CD4-positive, alpha-beta T cell treated with Interleukin-4 for 1 hour (primary cell): ENCODE results near the gene GNPTG.
A peak's percentile ranks its signal among the peaks of the same experiment; 100 is the strongest.
"Not testable (repeated sequence)": the region's sequence is repeated elsewhere in the genome, so short reads cannot be mapped to it uniquely, and the experiment has no call there.

ENCODE experiments used
- DNase-seq, 2 donors: peaks; one replicate each; pipeline ENCODE4 v3.0.0-alpha.2; 2020 to 2022

The GNPTG gene

GRCh38 chr16:1320097-1320496 is 31.6 kb upstream of the GNPTG start:
- no peak for DNase-seq

- DNase-seq = no peak
Observed at GRCh38 chr16:1320658-1321240, 31.0 kb upstream of the GNPTG start.

DNA sequence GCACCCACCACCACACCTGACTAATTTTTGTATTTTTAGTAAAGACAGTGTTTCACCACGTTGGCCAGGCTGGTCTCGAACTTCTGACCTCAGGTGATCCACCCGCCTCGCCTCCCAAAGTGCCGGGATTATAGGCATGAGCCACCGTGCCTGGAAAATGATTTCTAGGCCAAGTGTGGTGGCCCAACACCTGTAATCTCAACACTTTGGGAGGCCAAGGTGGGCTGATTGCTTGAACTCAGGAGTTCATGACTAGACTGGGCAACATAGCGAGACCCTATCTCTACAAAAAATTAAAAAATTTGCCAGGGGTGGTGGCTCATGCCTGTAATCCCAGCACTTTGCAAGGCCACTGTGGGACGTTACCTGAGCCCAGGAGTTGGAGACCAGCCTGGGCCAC is 29.3 kb upstream of the GNPTG start:
- no peak for DNase-seq

DNA sequence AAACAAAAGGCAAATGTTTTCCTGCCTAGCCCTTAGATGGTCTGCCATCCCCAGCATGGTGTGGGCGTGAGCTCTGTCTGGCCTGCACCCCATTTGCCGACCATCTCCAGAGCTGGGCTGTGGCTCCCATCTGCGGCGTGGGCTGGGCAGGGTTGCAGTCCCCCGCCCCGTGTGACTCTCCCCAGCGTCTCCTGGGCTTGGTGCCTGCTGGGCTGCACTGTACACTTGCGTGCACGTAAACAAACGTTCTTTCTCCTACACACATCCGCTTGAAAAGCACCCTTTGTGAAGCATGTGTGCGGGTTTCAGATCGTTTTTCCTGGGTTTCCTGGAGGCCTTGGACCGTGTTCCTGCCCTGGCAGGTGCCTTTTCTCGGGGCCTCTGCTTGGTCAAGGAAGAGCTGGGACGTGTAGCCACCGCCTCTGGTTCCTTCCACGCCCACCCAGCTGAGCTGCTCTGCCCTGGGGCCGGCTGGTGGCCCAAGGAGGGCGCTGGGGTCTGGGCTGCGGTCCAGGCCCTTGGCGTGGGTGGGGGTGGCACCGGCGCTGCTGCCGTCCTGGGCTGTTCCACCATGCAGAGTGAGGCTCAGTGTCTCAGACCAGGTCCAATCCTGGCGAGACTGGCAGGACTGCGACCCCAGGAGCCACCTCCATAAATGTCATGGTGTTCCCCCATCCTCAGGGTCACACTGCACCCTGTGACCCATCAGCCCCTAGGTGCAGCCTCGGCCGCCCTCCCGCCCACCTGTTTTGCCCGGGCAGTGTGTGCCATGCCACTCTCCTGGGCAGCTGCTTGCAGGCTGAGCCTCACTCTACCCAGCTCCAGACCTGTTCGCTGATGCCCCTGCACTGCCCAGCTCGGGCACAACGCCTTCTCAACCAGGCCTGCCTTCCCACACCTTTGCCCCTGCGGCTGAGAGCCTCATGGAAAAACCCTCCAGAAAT is 28.2 kb upstream of the GNPTG start:
- no peak for DNase-seq

DNA sequence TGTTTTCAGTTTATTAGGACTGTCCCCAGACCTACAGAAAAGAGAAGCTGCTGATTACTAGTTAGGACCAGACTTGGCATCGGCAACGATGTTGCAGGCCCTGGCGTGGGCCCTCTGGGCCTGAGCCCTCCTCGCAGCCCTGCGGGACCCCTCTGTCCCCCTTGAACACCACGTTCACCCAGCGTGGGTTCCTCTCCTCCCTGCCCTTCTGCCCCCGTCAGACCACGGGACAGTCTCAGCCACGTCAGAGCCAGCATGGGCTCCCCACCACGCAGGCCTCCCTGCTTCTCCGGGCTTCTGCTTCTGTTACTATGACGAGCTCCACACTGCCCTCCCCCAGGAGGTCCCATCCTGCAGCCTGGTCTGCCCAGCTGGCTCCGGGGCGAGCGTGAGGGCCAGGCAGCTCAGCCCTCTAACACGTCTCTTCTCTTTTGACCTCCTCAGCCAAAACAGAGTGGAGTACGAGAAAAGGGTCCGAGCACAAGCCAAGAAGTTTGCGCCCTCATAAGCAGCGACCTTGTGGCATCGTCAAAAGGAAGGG is 27.4 kb upstream of the GNPTG start:
- DNase-seq = no peak

- DNase-seq = no peak
Observed at GRCh38 chr16:1325261-1325660, 26.5 kb upstream of the GNPTG start.

GRCh38 chr16:1325673-1326371 is 25.9 kb upstream of the GNPTG start:
- DNase-seq = no peak

- no peak for DNase-seq
Observed at GRCh38 chr16:1326391-1326790, 25.3 kb upstream of the GNPTG start.

GRCh38 chr16:1326946-1327618 is 24.6 kb upstream of the GNPTG start:
- DNase-seq = no peak

GRCh38 chr16:1327619-1327947 is 24.1 kb upstream of the GNPTG start:
- DNase-seq = no peak

DNA sequence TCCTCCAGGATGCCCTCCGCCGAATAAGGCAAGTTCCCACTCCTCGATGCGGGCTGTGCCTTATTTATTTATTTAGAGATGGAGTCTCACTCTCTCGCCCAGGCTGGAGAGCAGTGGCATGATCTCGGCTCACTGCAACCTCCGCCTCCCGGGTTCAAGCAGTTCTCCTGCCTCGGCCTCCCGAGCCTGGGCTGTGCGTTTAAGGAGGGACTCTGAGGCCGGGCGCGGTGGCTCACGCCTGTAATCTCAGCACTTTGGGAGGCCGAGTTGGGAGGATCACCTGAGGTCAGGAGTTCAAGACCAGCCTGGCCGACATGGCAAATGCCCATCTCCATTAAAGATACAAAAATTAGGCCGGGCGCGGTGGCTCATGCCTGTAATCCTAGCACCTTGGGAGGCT is 23.6 kb upstream of the GNPTG start:
- DNase-seq = not testable (repeated sequence)

- DNase-seq = not testable (repeated sequence)
Observed at GRCh38 chr16:1328961-1329360, 22.8 kb upstream of the GNPTG start.

DNA sequence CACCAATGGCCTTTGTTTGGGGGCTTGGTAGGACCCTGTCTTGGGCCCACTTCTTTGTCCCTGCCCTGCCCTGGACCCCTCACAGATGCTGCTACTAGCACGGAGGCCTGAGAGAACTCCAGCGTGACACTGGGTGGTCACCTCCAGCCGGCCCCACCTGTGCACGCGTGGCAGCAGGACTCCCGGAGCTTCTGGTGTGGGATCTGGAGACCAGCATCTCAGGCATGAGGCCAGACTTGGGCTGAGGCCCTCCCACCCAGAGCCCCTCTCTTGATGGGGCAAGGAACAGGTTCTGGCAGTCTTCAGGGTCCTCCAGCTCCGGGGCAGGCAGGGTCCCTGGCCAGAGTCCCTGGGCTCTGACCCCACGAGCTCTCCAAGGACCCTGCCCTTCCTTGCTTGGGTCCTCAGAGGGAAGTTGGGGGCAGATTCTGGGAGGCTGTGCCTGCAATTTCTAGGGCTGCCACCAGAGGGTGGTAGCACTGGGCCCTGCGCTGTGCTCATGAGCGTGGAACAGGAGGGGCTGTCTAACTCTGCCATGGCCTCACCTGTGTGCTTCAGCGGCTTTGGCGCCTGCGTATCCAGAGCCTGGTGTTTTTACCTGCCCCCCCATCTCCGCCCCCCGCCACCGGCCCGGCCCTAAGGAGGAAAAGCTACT is 21.3 kb upstream of the GNPTG start:
- DNase-seq = no peak

DNA sequence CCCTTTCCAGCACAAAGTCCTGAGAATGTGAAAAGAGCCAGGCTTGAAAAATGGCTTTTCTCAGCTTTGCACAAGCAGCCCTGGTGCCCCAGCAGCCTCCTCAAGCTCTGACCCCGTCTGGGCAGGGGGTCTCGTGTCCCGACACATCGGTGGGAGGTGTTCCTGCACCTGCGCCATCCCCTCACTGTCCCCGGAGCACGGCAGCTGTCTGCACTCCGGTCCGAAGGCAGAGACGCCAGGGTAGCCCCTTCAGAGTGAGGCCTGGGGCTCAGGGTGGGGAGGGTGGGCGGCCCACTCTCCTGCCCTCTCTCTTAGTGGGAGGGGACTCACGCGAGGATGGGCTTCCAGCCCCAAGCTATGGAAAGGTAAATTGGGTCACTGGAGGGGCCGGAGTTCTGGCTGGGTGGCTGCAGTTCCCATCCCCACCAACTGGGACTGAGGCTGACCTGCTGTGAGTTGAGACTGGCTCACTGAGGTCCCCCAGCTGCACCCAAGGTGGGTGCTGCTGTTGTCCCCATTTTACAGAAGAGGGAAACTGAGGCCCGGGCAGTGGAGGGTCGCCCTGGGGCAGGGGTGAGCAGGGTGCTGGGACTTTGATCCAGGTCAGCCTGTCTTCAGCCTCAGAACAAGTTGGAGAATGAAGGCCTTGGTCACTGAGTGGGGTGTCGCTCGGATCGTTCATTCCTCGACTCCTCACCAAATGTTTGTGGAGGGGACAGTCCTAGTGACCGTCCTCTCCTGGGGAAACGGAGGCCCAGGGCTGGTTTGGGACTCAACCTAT is 20.6 kb upstream of the GNPTG start:
- no peak for DNase-seq

DNA sequence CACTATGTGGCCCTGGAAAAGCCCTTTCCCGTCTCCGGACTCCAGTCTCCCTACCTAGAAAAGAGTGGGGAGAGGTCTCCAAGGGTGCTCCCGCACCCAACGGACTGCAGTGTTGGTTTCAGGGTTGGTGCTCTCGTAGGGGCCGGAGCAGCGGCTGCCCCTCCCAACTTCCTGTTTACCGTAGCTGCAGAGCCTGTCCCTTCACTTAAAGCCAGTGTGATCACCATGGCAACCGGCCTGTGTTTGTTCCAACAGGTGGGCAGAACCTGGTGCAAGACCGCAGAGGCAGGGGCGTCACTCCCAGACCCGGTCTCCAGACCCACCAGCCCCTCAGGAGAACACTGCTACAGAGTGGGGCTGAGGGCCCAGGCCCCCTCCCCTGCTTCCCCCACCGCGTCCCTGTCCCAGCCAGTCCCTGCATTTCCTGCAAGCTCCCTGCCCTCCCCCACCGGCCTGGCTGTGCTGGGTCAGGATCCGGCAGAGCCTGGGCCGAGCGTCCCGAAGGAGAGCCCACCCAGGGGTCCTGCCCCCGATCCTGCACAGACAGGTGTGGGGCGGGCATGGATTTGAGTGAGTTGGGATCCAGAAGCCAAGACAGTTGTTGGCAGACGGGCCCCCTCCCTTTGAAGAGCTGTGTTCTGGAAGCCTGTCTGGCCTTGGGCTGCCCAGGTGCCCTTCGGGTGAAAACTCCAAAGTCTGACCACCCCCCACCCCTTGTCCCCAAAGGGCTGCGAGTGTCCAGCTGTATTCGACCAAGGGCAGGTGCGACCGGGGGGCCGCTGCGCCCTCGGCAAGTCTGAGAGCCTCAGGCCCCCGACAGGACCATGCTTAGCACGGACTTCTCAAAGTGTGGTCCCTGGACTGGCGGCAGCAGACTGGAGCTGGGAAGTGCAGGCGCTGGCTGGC is 19.8 kb upstream of the GNPTG start:
- DNase-seq = peak; percentile 73 to 92

GRCh38 chr16:1332618-1333148 is 19.0 kb upstream of the GNPTG start:
- no peak for DNase-seq

GRCh38 chr16:1333149-1333812 is 18.4 kb upstream of the GNPTG start, which contains the start of gene BAIAP3:
Gene BAIAP3 (plus strand): TSS chr16:1333645. CDS start chr16:1338550, 4,905 bp downstream.
- peak; percentile 39 to 40 for DNase-seq

DNA sequence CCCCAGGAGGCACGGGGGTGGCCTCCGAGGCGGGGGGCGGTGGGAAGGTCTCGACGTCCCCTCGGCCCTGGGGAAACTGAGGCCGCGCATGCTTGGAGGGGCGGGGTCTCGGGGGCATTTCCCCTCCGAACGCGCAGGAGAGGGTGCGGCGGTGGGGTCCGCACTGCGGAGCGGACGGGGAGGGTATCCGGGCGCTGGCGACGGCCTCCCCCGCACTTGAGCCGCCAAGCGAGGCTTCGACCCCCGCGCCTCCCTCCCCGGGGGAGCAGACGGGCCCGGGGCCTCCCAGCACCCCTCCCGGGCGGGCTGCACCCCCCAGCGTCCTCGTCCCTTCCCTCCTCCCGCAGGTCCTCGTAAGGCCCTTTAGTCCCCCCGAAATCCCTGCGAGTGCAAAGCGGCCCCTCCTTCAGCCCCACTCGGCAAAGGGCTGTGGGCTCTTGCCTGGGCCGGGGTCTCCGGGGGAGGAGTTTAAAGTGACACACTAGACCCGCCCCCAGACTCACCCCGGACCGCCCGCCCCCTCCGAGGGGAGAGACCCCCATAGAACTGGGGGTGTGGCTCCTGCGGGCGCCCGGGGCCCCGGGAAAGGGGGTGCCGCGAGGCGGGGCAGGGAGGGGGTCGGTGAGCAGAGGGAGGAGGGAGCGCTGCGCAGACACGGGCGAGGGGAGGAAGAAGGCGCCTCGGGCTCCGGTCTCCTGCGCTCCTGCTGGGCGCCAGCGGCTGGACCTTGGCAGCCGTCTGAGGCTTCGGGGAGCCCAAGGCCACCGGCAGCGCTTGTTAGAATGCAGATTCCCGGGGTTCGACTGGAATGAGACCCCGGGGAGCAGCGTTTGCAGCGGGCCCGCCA is 17.7 kb upstream of the GNPTG start:
- DNase-seq = no peak

DNA sequence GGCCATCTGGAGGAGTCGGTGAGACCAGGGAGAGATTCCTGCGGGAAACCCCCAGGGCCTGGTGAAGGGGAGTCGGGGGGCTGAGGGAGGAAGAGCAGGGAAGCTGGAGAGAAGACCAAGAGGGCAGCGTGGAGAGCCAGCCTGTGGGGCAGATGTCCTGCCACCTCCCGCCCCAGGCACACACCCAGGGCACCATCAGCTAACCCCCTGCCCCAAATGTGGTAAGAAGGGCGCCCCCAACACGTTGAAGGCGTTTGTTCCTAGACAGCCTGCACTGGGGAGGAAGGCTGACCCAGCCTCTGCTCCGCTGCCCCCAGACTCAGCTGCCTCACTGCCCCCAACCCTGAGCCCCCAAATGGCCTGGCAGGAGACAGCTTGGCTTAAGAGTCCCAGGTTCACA is 17.0 kb upstream of the GNPTG start:
- no peak for DNase-seq
